Measurements from ENCODE around the gene DPYD.
"Not testable (repeated sequence)": the region's sequence is repeated elsewhere in the genome, so short reads cannot be mapped to it uniquely, and the experiment has no call there.

DPYD gene

GRCh38 chr1:97271916-97272788 lies 648.7 kb downstream of the DPYD start:
- TF ChIP-seq GATA1 (IDR thresholded peaks at IDR 0.05; ENCODE audit: low read depth, low read length): no peak
- no peak for DNase-seq

GRCh38 chr1:97270508-97271307 lies 650.1 kb downstream of the DPYD start:
- DNase-seq: no peak
- TF ChIP-seq POLR2A (IDR thresholded peaks at IDR 0.05; ENCODE audit: low read length): no peak
- TF ChIP-seq GATA1 (IDR thresholded peaks at IDR 0.05; ENCODE audit: low read depth, low read length): no peak

GRCh38 chr1:97265630-97266029 lies 655.2 kb downstream of the DPYD start:
- no peak for TF ChIP-seq POLR2A (IDR thresholded peaks at IDR 0.05; ENCODE audit: low read length)
- TF ChIP-seq GATA1 (IDR thresholded peaks at IDR 0.05; ENCODE audit: low read depth, low read length): no peak
- DNase-seq: no peak

- DNase-seq: no peak
- no peak for TF ChIP-seq GATA1 (IDR thresholded peaks at IDR 0.05; ENCODE audit: low read depth, low read length)
- TF ChIP-seq POLR2A (IDR thresholded peaks at IDR 0.05; ENCODE audit: low read length): no peak
These were observed 658.0 kb downstream of the DPYD start for GRCh38 chr1:97262842-97263241.

- no peak for DNase-seq
- no peak for TF ChIP-seq GATA1 (IDR thresholded peaks at IDR 0.05; ENCODE audit: low read depth, low read length)
- no peak for TF ChIP-seq POLR2A (IDR thresholded peaks at IDR 0.05; ENCODE audit: low read length)
These were observed 662.2 kb downstream of the DPYD start for GRCh38 chr1:97258597-97258996.

- TF ChIP-seq POLR2A (IDR thresholded peaks at IDR 0.05; ENCODE audit: low read length): no peak
- no peak for TF ChIP-seq GATA1 (IDR thresholded peaks at IDR 0.05; ENCODE audit: low read depth, low read length)
- no peak for DNase-seq
These were observed 665.9 kb downstream of the DPYD start for GRCh38 chr1:97254731-97255463.

- DNase-seq: no peak
- TF ChIP-seq POLR2A (IDR thresholded peaks at IDR 0.05; ENCODE audit: low read length) (no peak), GATA1 (IDR thresholded peaks at IDR 0.05; ENCODE audit: low read depth, low read length) (no peak)
These were observed 667.9 kb downstream of the DPYD start for GRCh38 chr1:97252925-97253324.

GRCh38 chr1:97252076-97252475 lies 668.8 kb downstream of the DPYD start:
- no peak for DNase-seq
- no peak for TF ChIP-seq POLR2A (IDR thresholded peaks at IDR 0.05; ENCODE audit: low read length)

- no peak for DNase-seq
These were observed 673.6 kb downstream of the DPYD start for GRCh38 chr1:97247196-97247595.

GRCh38 chr1:97245682-97246081 lies 675.2 kb downstream of the DPYD start:
- TF ChIP-seq GATA1 (IDR thresholded peaks at IDR 0.05; ENCODE audit: low read depth, low read length) (no peak), POLR2A (IDR thresholded peaks at IDR 0.05; ENCODE audit: low read length) (no peak)
- no peak for DNase-seq

More at GRCh38 chr1:97247196-97247595, 673.6 kb downstream of the DPYD start:
- no peak for TF ChIP-seq GATA1 (IDR thresholded peaks at IDR 0.05; ENCODE audit: low read depth, low read length)
- TF ChIP-seq POLR2A (IDR thresholded peaks at IDR 0.05; ENCODE audit: low read length): no peak

- DNase-seq: no peak
- TF ChIP-seq GATA1 (IDR thresholded peaks at IDR 0.05; ENCODE audit: low read depth, low read length) (no peak), POLR2A (IDR thresholded peaks at IDR 0.05; ENCODE audit: low read length) (no peak)
These were observed 675.8 kb downstream of the DPYD start for GRCh38 chr1:97245026-97245425.

- DNase-seq: peak in 1 of 2 experiments; percentile 14
- TF ChIP-seq POLR2A (IDR thresholded peaks at IDR 0.05; ENCODE audit: low read length): no peak
- no peak for TF ChIP-seq GATA1 (IDR thresholded peaks at IDR 0.05; ENCODE audit: low read depth, low read length)
These were observed 676.8 kb downstream of the DPYD start for GRCh38 chr1:97243973-97244560.

- TF ChIP-seq POLR2A (IDR thresholded peaks at IDR 0.05; ENCODE audit: low read length) (no peak), GATA1 (IDR thresholded peaks at IDR 0.05; ENCODE audit: low read depth, low read length) (no peak)
- no peak for DNase-seq
These were observed 682.0 kb downstream of the DPYD start for GRCh38 chr1:97238816-97239215.

- DNase-seq: not testable (repeated sequence)
These were observed 689.5 kb downstream of the DPYD start for GRCh38 chr1:97231354-97231753.
